Measurements from ENCODE around the gene TPD52L1.

- no peak for TF ChIP-seq EZH2 (IDR thresholded peaks at IDR 0.05; ENCODE audit: insufficient read depth, poor library complexity, severe bottlenecking)
- no peak for TF ChIP-seq EZH2phosphoT487 (IDR thresholded peaks at IDR 0.05; ENCODE audit: insufficient read depth, low read depth)
Measured at GRCh38 chr6:125211352-125211751, 57.8 kb downstream of the TPD52L1 start.
